GM21515 (cell line): ENCODE results near the gene ACSBG1.

Experiments used
- ATAC-seq: cut with Tn5 transposase; IDR thresholded peaks from one replicate; pipeline ENCODE4 v1.9.1; 2021; ENCODE audit not compliant: unreplicated experiment

ACSBG1 gene

GRCh38 chr15:78204351-78205309 is 29.7 kb downstream of the ACSBG1 start:
- ATAC-seq, result no peak

- ATAC-seq, result no peak
These were observed 30.8 kb downstream of the ACSBG1 start for GRCh38 chr15:78203346-78204225.

GRCh38 chr15:78201281-78202190 is 32.8 kb downstream of the ACSBG1 start:
- no peak for ATAC-seq

GRCh38 chr15:78200276-78200930 is 34.0 kb downstream of the ACSBG1 start:
- no peak for ATAC-seq

- no peak for ATAC-seq
These were observed 36.7 kb downstream of the ACSBG1 start for GRCh38 chr15:78197632-78198031.

GRCh38 chr15:78195735-78196201 is 38.6 kb downstream of the ACSBG1 start:
- ATAC-seq, result no peak

DNA sequence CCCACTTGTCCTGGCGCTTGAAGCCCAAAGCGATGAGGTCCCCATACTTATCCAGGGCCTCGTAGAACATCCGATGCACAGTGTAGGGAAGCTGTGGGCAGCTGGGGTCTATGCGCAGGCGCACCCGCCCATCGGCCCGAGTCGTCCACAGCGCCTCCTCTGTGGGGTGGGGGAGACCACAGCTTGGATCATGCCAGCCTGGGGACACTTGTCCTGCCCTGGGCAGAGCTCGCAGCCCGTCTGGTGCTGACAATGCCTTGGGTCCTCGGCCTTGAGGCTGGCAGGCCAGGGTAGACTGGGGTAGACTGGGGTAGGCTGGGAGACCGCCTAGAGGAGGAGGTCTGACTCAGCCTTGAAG is 39.8 kb downstream of the ACSBG1 start:
- no peak for ATAC-seq

- no peak for ATAC-seq
These were observed 40.4 kb downstream of the ACSBG1 start for GRCh38 chr15:78193731-78194567.

GRCh38 chr15:78192826-78193594 is 41.4 kb downstream of the ACSBG1 start:
- no peak for ATAC-seq

DNA sequence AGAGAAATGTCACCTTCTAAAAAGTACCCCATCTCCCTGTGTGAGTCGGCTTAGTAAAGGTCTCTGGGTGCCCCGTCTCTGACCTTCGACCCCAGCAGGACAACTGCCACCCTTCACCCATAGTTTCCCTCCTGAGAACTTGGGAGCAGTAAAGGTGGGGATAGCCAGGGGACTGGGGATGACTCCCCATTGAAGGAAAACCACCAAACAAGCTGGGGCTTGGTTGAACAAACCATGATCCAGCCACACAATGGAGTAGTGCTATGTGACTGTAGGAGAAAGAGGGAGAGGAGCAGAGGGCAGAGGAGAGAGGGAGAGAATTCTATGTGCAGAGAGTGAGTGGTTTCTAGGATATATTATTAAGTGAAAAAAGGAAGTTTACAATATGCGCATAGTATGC is 51.5 kb downstream of the ACSBG1 start:
- ATAC-seq, result no peak

- no peak for ATAC-seq
These were observed 52.0 kb downstream of the ACSBG1 start for GRCh38 chr15:78182336-78182700.

- ATAC-seq, result no peak
These were observed 54.5 kb downstream of the ACSBG1 start for GRCh38 chr15:78179906-78180305.

- ATAC-seq, result no peak
These were observed 55.0 kb downstream of the ACSBG1 start for GRCh38 chr15:78179286-78179840.

DNA sequence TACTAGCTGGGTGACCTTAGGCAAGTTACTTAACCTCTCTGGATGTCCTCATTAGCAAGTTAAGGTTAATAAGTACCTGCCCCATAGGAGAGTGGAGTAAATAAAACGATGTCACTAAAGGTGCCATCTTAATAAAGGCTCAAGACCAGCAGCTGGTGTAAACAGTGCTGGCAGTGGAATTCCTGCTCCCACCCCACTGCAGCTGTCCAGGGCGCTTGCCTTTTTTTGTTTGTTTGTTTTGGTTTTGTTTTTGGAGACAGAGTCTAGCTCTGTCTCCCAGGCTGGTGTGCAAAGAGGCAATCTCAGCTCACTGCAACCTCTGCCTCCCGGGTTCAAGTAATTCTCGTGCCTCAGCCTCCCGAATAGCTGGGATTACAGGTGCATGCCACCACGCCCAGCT is 56.3 kb downstream of the ACSBG1 start:
- ATAC-seq, result no peak

- ATAC-seq, result no peak
These were observed 56.9 kb downstream of the ACSBG1 start for GRCh38 chr15:78177447-78177873.

GRCh38 chr15:78175330-78175729 is 59.0 kb downstream of the ACSBG1 start:
- no peak for ATAC-seq

DNA sequence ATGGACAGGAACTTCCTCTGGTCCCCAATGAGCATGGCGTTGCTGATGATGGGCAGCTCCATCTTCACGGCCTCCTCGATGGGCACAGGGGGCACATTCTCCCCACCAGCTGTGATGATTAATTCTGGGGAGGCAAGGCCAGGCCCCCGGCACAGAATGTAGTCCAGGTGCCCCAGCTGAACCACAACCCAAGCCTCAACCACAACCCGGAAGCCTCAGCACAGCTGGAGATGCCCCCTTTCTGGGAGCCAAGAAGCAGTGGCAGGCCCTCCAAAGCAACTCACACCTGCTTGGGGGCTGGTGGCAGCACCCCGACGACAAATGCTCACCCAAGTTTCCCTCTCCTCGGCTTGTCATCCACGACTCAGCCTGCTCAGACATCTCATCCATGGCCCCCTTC is 60.0 kb downstream of the ACSBG1 start:
- no peak for ATAC-seq

- ATAC-seq, result no peak
These were observed 62.4 kb downstream of the ACSBG1 start for GRCh38 chr15:78171864-78172472.
